ENCODE results near the gene RAMACL. TPM values are rescaled to one million over a fixed set of nuclear protein-coding genes. Genes with fewer than 3 reads are reported as not detected.

The RAMACL gene
- total and polyA plus RNA-seq, 11 donors, result 0.27 to 2.0 (median 0.69) TPM

DNA sequence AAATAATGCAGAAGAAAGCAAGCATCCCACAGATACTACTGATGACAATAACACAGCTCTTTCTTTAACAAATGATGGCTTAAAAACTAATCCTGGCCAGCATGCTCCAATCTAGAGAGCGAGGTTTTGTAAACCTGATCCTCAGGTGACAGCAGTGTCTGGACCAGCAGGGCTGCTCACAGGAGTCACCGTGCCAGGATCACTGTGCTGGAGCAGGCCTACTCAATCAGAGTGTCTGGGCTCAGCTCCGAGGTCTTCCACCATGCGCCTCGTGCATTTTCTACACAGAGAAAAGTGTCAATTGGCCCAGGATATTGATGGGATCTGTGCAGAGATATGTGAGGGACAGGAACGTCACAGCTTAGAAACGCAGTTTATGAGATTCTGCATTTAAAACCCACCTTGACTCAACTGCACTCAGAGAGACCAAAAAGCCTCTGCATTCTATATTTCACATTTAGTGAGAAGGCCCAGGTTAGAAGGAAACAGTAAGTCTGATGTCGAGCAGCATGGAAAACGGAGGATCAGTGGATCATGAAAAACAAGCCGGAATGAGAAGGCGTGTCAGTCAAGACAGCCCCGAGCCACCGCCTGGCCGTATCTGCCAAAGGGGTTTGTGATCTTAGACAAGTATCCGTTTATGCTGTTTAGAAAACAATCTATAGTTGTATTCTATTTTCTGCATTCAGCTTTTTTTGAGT, 7.8 kb downstream of the RAMACL start:
- Histone ChIP-seq H3K4me1 (peaks cover 0 to 21% (median 8%) of the 10 kb centered on the region in 12 donors), H3K4me3 (no peak overlapping the region), H3K27ac (no peak overlapping the region), H3K36me3 (no peaks in the 10 kb centered on the region), H3K9me3 (peaks cover 0 to 12% (median 0%) of the 10 kb centered on the region in 12 donors), H3K27me3 (no peaks in the 10 kb centered on the region)
- DNase-seq (no peak), ATAC-seq (no peak)
- TF ChIP-seq, protein P1, sequence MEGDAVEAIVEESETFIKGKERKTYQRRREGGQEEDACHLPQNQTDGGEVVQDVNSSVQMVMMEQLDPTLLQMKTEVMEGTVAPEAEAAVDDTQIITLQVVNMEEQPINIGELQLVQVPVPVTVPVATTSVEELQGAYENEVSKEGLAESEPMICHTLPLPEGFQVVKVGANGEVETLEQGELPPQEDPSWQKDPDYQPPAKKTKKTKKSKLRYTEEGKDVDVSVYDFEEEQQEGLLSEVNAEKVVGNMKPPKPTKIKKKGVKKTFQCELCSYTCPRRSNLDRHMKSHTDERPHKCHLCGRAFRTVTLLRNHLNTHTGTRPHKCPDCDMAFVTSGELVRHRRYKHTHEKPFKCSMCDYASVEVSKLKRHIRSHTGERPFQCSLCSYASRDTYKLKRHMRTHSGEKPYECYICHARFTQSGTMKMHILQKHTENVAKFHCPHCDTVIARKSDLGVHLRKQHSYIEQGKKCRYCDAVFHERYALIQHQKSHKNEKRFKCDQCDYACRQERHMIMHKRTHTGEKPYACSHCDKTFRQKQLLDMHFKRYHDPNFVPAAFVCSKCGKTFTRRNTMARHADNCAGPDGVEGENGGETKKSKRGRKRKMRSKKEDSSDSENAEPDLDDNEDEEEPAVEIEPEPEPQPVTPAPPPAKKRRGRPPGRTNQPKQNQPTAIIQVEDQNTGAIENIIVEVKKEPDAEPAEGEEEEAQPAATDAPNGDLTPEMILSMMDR (IDR thresholded peaks at IDR 0.05), result no peak
- no peak for TF ChIP-seq POLR2A (IDR thresholded peaks at IDR 0.05)
- intact Hi-C loops (cut with DNase I), result loop anchor here in 2 of 10 donors (5.0 kb wide), 2 partner anchors 34 to 49 kb away; partner anchors contain the start of gene RPS6KA2 (in 2 of the 2)
- 91 to 94% (median 92%) methylated on average over 15 of the region's 15 CpGs for WGBS, 4 donors

DNA sequence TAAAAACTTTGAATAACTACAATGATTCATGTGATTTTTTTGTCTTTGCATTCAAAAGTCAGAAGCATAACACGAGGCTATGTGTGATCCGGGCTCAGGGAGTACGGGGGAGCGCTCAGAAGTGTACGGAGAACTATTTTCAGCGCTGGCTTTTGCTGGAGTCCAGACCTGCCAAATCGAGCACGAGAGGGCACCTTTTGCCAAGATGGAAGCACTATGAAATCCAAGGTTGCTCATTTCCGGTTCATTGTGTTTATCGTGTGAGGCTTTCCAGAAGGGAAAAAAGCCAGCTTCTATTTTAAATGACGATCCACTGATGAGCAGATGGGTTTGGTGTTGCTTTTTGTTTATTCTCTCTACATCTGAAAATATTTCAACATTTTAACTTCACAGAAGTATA, 11.3 kb downstream of the RAMACL start:
- Histone ChIP-seq H3K36me3 (no peaks in the 10 kb centered on the region), H3K27ac (peak overlapping the region; percentile 6 to 73 (median 46)), H3K4me1 (peaks cover 0 to 30% (median 17%) of the 10 kb centered on the region in 12 donors), H3K27me3 (no peaks in the 10 kb centered on the region), H3K9me3 (peaks cover 0 to 12% (median 0%) of the 10 kb centered on the region in 12 donors), H3K4me3 (no peak overlapping the region)
- peak; percentile 87 to 95 (median 94) for ATAC-seq
- WGBS, 4 donors, result 31 to 54% (median 37%) methylated on average over 11 of the region's 11 CpGs
- peak in 4 of 5 donors; percentile 62 to 74 (median 68) for DNase-seq
- intact Hi-C loops (cut with DNase I), result loop anchor here in 2 of 10 donors (5.0 kb wide), 2 partner anchors 37 to 52 kb away; partner anchors contain the start of gene RPS6KA2 (in 2 of the 2)
- no peak for TF ChIP-seq POLR2A (IDR thresholded peaks at IDR 0.05)
- TF ChIP-seq, protein P1 (IDR thresholded peaks at IDR 0.05), result peak in 1 of 12 donors; percentile 26

DNA sequence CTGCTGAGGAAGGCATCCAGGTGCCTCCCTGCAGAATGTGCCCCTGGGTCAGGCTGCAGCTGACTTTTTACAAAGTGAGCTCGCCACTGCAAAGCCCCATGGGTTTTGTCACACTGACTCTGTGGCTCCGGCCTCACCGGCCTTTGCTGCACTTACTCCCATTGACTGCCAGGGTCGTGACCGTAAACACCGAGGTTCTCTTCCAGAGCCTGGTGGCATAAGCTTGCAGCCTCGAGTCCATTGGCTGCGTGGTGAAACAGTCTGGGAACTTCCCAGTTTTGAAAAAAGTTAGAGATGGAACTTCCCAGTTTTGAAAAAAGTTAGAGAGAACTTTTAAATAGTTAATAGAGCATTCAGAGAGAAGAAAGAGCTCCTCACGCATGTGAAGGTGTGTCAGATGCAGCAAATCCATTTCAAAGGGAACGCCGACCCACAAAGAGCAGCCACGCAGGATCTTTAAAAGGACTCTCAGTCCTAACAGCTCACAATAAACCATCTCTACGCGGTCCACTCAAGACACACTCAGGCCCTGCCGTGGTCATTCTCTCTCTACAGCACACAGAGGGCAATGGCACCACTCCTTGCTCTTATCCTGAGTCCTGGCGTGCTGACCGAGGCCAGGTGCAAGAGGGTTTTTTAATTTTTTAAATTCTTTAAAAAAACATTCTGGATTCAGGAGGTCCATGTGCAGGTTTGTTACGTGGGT, 12.8 kb downstream of the RAMACL start:
- peaks cover 0 to 40% (median 15%) of the 10 kb centered on the region in 12 donors for H3K4me1 ChIP-seq
- DNase-seq, result no peak
- peaks cover 0 to 12% (median 0%) of the 10 kb centered on the region in 12 donors for H3K9me3 ChIP-seq
- H3K27me3 ChIP-seq, result no peaks in the 10 kb centered on the region
- H3K4me3 ChIP-seq, result no peak overlapping the region
- intact Hi-C loops (cut with DNase I), result no loop called here
- 90 to 95% (median 93%) methylated on average over 18 of the region's 18 CpGs for WGBS, 4 donors
- ATAC-seq, result no peak
- H3K36me3 ChIP-seq, result no peaks in the 10 kb centered on the region
- no peak overlapping the region for H3K27ac ChIP-seq
- no peak for TF ChIP-seq POLR2A (IDR thresholded peaks at IDR 0.05)
- TF ChIP-seq, protein P1 (IDR thresholded peaks at IDR 0.05), result no peak
